Psoas muscle (tissue), 8 donors: ENCODE measurements around the gene PPWD1. TPM values are rescaled to one million over a fixed set of nuclear protein-coding genes. Genes with fewer than 3 reads are reported as not detected.

Source experiments
- ATAC-seq, 4 donors: fragments of 200-7000 bp; cut with Tn5 transposase; one replicate each; pipeline ENCODE4 v1.9.1; 2020; ENCODE audit warnings: moderate library complexity in 3 of 4, mild to moderate bottlenecking in 2 of 4
- DNase-seq, 2 donors: peaks; one replicate each; pipeline ENCODE4 v3.0.0-alpha.2; 2020
- H3K27ac ChIP-seq: fragments of 200-600 bp; one replicate; pipeline ENCODE4 v1.8.0; 2022
- H3K27me3 ChIP-seq, 3 donors: fragments of 200-600 bp in 1 of 3; one replicate each; pipeline versions ENCODE4 v1.6.1 to v1.8.0; 2013 to 2022; ENCODE audit warnings: low read length in 2 of 3, mild to moderate bottlenecking in 2 of 3, moderate library complexity in 1 of 3; ENCODE audit not compliant: insufficient read depth in 3 of 3
- H3K36me3 ChIP-seq, 2 donors: fragments of 200-600 bp in 1 of 2; one replicate each; pipeline versions ENCODE4 v1.6.1 to v1.8.0; 2013 to 2022; ENCODE audit warnings: low read depth in 1 of 2, mild to moderate bottlenecking in 1 of 2, moderate library complexity in 1 of 2; ENCODE audit not compliant: insufficient read depth in 1 of 2
- H3K4me1 ChIP-seq: fragments of 200-600 bp; one replicate; pipeline ENCODE4 v1.8.0; 2022
- H3K4me3 ChIP-seq: fragments of 200-600 bp; one replicate; pipeline ENCODE4 v1.8.0; 2022; ENCODE audit warnings: mild to moderate bottlenecking
- H3K9me3 ChIP-seq: fragments of 200-600 bp; one replicate; pipeline ENCODE4 v1.8.0; 2022
- WGBS, 3 donors: extraction: QIAGEN DNeasy Blood & Tissue Kit; methylation state at CpG; one replicate each; pipeline versions ENCODE4 v1.1.6 to v1.1.7; 2013; 5-methylcytosine and 5-hydroxymethylcytosine counted together
- intact Hi-C, 2 donors: fragments of 100-400 bp; cut with DNase I; formaldehyde crosslinking; loops; one replicate each; pipeline versions ENCODE4 v1.11.0 to v1.14.2; 2022
- polyA plus RNA-seq, 3 donors: library from polyadenylated mRNA; stranded (reverse); fragments of 200-250 nt; gene quantifications; one replicate each; pipeline ENCODE4 v1.2.3, GENCODE V29; 2013
- total RNA-seq, 4 donors: library from RNA; stranded (reverse); fragmentation: NEBNext Ultra II Directional in 2 of 4; extraction: Animal tissue kit (Norgen Biotek cat#: 25700) in 2 of 4; gene quantifications; one replicate each; pipeline versions ENCODE4 v1.2.1 to v1.2.4, GENCODE V29; 2021 to 2023
- TF ChIP-seq, protein P1 (sequence below): fragments of 200-600 bp; IDR thresholded peaks from one replicate; pipeline ENCODE4 v1.8.0; 2022; ENCODE audit warnings: antibody characterized with exemption
- donor health status: healthy with polysubstance abuse.
- donor health status: DM: no; HTN: no; CAD: no; lungs with moderate emphysema.
- donor health status: Bipolar disorder and iron deficiency.
- donor health status: healthy.
- donor health status: DM: yes; HTN: yes; CAD: no.
- donor health status: DM: no; HTN: no; CAD: no.
- donor health status: DM: no; HTN: no; CAD: no.
- donor health status: DM: yes; HTN: yes; CAD: no.

PPWD1 gene
- total and polyA plus RNA-seq, 7 donors = 11.0 to 19.4 (median 14.3) TPM

DNA sequence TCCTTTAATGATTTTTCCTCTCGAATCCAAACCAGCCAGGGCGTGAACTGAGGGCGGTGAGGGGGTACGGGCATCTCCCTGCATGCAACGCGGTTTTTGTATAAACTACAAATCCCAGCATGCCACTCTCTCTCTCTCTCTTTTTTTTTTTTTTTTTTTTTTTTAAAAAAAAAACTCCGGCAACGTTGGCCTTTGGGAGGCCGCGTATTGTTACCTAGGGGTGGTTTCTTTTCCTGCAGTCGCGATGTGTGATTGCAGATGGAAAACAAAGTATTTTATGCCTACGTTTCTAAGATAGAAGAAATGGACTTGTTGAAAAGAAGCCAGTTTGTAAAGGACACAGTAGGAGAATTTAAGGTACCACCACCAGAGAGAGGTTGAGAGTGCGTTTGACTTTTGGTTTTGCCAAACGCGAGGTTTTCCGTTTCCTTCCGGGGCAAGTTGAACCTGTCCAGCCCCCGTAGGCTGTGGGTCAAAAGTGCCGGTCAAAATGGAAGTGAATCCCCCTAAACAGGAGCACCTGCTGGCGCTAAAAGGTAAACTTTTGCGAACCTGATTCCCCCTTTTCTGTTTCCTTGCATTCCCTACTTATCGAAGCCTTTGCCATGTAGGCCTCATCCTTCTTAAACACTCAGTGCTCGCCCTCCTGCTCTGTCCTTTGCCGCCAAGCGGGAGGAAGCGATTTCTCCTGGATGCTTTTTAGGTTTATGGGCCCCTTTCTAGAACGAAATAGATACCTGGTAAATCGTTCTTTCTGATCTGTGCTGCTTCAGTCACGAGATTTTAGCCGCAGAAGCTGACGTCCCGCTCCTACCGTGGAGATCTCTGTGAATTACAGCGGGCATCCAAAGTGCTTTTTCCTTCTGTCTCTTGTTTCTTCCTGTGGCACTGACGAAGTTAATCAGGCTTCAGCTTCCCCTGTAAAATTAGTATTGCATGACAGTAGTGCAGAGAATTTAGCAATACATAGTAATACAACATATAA is 61.8 kb downstream of the PPWD1 start, which contains the start of the genes SHLD3 and TRAPPC13:
SHLD3 (plus strand) TSS at position 457 of the 985 bp plus-strand sequence. CDS start 4,561 bp downstream, outside the sequence.
TRAPPC13 (plus strand) TSS at position 457 of the 985 bp plus-strand sequence; CDS start at position 491, 34 bp downstream.
- Histone ChIP-seq H3K36me3 (peaks cover 0 to 14% of the 10 kb centered on the region in 2 donors), H3K4me1 (peaks cover 36% of the 10 kb centered on the region), H3K9me3 (no peaks in the 10 kb centered on the region), H3K27me3 (no peaks in the 10 kb centered on the region), H3K4me3 (peak within 1 kb of the TSS; percentile 86), H3K27ac (peak within 1 kb of the TSS; percentile 88)
- 0 to 1% (median 0%) methylated on average over 36 of the region's 36 CpGs for WGBS, 3 donors
- intact Hi-C loops = loop anchor here in 1 of 2 donors (10.0 kb wide), 1 partner anchor 520 kb away; the partner anchor contains the start of gene SREK1
- TF ChIP-seq, protein P1, sequence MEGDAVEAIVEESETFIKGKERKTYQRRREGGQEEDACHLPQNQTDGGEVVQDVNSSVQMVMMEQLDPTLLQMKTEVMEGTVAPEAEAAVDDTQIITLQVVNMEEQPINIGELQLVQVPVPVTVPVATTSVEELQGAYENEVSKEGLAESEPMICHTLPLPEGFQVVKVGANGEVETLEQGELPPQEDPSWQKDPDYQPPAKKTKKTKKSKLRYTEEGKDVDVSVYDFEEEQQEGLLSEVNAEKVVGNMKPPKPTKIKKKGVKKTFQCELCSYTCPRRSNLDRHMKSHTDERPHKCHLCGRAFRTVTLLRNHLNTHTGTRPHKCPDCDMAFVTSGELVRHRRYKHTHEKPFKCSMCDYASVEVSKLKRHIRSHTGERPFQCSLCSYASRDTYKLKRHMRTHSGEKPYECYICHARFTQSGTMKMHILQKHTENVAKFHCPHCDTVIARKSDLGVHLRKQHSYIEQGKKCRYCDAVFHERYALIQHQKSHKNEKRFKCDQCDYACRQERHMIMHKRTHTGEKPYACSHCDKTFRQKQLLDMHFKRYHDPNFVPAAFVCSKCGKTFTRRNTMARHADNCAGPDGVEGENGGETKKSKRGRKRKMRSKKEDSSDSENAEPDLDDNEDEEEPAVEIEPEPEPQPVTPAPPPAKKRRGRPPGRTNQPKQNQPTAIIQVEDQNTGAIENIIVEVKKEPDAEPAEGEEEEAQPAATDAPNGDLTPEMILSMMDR = peak; percentile 6
- DNase-seq = peak; percentile 79 to 86
- ATAC-seq = peak; percentile 91 to 93 (median 91)

DNA sequence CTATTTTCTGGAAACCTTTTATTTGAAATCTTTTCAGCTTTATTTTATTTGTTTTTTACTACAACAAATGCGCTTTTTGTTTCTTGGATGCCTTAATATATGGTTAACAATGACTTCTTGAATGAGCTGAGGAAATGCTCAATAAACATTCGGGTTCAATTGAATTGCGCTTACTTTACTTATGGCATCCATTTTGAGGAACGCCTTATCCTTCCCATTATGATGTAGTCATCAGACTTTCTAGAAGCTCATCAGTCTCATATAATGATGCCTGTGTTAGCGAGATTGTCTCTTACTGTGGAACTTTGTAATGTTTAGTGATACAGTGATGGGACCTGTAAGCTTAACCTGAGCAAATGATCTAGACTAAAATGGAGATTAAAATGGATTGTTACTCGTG is 62.6 kb downstream of the PPWD1 start:
- WGBS, 3 donors = 64 to 69% (median 64%) methylated on average over 6 of the region's 6 CpGs
- Histone ChIP-seq H3K9me3 (no peaks in the 10 kb centered on the region), H3K27me3 (no peaks in the 10 kb centered on the region), H3K4me3 (peak overlapping the region; percentile 86), H3K36me3 (peaks cover 0 to 18% of the 10 kb centered on the region in 2 donors), H3K4me1 (peaks cover 32% of the 10 kb centered on the region), H3K27ac (peak overlapping the region; percentile 88)
- intact Hi-C loops = loop anchor here in 1 of 2 donors (10.0 kb wide), 1 partner anchor 519 kb away; the partner anchor contains the start of gene SREK1
- TF ChIP-seq, protein P1 = no peak
- ATAC-seq = no peak
- no peak for DNase-seq

DNA sequence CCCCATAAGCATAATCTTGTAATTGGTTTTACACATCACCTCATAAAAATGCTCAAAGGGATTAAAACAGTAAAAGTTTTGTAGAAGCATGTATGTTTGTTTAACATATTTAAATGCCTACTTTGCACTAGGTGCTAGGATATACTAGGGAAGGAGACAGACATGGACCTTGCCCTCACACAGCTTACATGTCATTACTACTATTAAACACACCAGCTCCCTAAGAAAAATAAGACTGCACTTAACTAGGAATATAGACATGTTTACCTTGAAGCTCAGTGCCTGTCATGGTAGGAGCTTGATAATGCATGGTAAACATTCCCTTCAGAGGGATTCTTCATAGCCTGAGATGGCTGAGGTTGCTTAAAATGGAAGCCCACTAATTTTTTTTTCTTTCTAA is 67.9 kb downstream of the PPWD1 start:
- DNase-seq (no peak), ATAC-seq (no peak)
- no peak overlapping the region for H3K27ac ChIP-seq
- H3K36me3 ChIP-seq = peaks cover 0 to 26% of the 10 kb centered on the region in 2 donors
- H3K4me1 ChIP-seq = peaks cover 9% of the 10 kb centered on the region
- intact Hi-C loops = no loop called here
- TF ChIP-seq, protein P1 = no peak
- no peak overlapping the region for H3K4me3 ChIP-seq
- H3K9me3 ChIP-seq = no peaks in the 10 kb centered on the region
- no peaks in the 10 kb centered on the region for H3K27me3 ChIP-seq

Other genes with a start within 250 kb of the PPWD1 start
- gene ADAMTS6, start 81.4 kb upstream of the PPWD1 start, total RNA-seq = under 1 TPM; 0.24 to 0.59 (median 0.30) TPM
- gene ADAMTS6, start 81.4 kb upstream of the PPWD1 start, polyA plus RNA-seq = under 1 TPM; 0.06 to 0.17 (median 0.08) TPM
- under 1 TPM in 2 of 4 donors, not detected in 2; 0.40 to 0.57 TPM for gene CENPK, start 128 bp upstream of the PPWD1 start, total RNA-seq
- under 1 TPM; 0.10 to 0.48 (median 0.40) TPM for gene CENPK, start 128 bp upstream of the PPWD1 start, polyA plus RNA-seq
- 10 to 100 TPM; 16.1 to 22.8 (median 20.9) TPM for gene TRIM23, start 61.0 kb downstream of the PPWD1 start, total RNA-seq
- 10 to 100 TPM in 1 of 3 donors, 1 to 10 TPM in 2; 7.2 to 21.5 (median 7.7) TPM for gene TRIM23, start 61.0 kb downstream of the PPWD1 start, polyA plus RNA-seq
- 1 to 10 TPM in 3 of 4 donors, under 1 TPM in 1; 0.94 to 2.5 (median 1.7) TPM for gene SHLD3, start 61.7 kb downstream of the PPWD1 start, total RNA-seq
- 1 to 10 TPM; 3.4 to 6.5 (median 3.7) TPM for gene SHLD3, start 61.7 kb downstream of the PPWD1 start, polyA plus RNA-seq
- 10 to 100 TPM; 11.1 to 16.5 (median 13.5) TPM for gene TRAPPC13, start 61.7 kb downstream of the PPWD1 start, total RNA-seq
- 10 to 100 TPM; 10.8 to 19.6 (median 12.7) TPM for gene TRAPPC13, start 61.7 kb downstream of the PPWD1 start, polyA plus RNA-seq
- 1 to 10 TPM; 3.6 to 7.6 (median 4.1) TPM for gene SGTB, start 158.8 kb downstream of the PPWD1 start, total RNA-seq
- gene SGTB, start 158.8 kb downstream of the PPWD1 start, polyA plus RNA-seq = 1 to 10 TPM in 2 of 3 donors, under 1 TPM in 1; 0.91 to 4.0 (median 1.9) TPM
- 10 to 100 TPM; 31.4 to 69.9 (median 45.1) TPM for gene NLN, start 158.9 kb downstream of the PPWD1 start, total RNA-seq
- gene NLN, start 158.9 kb downstream of the PPWD1 start, polyA plus RNA-seq = 10 to 100 TPM in 2 of 3 donors, 1 to 10 TPM in 1; 9.8 to 22.9 (median 11.4) TPM